Measurements from ENCODE around the gene GALNT13.
"Not testable (repeated sequence)": the region's sequence is repeated elsewhere in the genome, so short reads cannot be mapped to it uniquely, and the experiment has no call there.

The GALNT13 gene

DNA sequence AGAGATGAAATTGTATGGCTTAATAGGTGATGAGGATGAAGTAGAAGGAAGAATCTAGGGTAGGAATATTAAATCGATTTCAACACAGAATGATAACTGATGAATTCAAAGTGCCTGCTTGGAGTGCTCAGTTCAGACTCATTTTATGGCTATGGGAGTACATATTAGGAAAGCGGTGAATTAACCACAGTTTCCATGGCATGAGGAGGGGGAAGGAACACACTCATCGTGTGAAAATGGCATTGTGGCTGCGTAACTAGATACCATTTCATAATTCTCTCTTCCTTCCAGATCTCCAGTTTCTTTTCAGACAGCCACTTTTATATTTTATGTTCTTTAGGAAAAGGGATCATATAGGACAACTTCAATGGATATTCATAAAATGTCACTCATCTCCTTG lies 594.5 kb downstream of the GALNT13 start:
- DNase-seq (ENCODE audit: insufficient read length, low spot score) = no peak
- FAIRE-seq = no peak
- TF ChIP-seq, protein P1, sequence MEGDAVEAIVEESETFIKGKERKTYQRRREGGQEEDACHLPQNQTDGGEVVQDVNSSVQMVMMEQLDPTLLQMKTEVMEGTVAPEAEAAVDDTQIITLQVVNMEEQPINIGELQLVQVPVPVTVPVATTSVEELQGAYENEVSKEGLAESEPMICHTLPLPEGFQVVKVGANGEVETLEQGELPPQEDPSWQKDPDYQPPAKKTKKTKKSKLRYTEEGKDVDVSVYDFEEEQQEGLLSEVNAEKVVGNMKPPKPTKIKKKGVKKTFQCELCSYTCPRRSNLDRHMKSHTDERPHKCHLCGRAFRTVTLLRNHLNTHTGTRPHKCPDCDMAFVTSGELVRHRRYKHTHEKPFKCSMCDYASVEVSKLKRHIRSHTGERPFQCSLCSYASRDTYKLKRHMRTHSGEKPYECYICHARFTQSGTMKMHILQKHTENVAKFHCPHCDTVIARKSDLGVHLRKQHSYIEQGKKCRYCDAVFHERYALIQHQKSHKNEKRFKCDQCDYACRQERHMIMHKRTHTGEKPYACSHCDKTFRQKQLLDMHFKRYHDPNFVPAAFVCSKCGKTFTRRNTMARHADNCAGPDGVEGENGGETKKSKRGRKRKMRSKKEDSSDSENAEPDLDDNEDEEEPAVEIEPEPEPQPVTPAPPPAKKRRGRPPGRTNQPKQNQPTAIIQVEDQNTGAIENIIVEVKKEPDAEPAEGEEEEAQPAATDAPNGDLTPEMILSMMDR (IDR thresholded peaks at IDR 0.05; ENCODE audit: insufficient read depth, missing control alignments) = no peak

DNA sequence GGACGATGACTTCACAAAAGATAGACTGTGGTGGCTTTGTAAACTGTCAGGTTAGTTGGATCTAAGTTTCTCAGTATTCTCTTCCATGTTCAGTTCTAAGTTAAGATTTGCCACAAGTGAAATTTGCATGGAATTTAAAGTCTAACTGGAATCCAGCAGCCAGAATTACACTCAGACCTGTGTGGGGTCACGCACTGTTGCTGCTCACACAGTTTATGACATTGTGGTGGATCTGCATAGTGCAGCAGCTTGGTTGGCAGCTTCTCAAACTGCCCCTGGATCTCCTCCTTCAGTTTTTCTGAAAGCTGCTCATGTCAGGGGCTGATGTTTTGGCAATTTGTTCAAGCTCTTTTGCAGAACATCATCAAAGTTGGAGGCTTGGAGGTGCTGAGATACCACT lies 598.7 kb downstream of the GALNT13 start:
- no peak for FAIRE-seq
- DNase-seq (ENCODE audit: insufficient read length, low spot score) = no peak
- TF ChIP-seq, protein P1 (IDR thresholded peaks at IDR 0.05; ENCODE audit: insufficient read depth, missing control alignments) = no peak

DNA sequence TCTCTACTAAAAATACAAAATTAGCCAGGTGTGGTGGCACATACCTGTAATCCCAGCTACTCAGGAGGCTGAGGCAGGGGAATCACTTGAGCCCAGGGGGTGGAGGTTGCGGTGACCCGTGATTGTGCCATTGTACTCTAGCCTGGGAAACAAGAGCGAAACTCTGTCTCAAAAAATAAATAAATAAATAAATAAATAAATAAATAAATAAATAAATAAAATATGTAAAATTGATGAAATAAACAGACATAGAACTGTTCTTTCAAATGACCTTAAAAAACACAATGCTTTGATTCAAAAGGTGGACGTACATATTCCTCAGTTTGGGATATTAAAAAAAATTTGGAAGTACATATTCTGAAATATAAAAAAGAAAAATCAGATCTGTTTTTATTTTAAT lies 599.8 kb downstream of the GALNT13 start:
- DNase-seq (ENCODE audit: insufficient read length, low spot score); FAIRE-seq: not testable (repeated sequence)

GRCh38 chr2:154477319-154477718 lies 605.6 kb downstream of the GALNT13 start:
- no peak for FAIRE-seq
- DNase-seq (ENCODE audit: insufficient read length, low spot score) = no peak
- TF ChIP-seq, protein P1 (IDR thresholded peaks at IDR 0.05; ENCODE audit: insufficient read depth, missing control alignments) = no peak

DNA sequence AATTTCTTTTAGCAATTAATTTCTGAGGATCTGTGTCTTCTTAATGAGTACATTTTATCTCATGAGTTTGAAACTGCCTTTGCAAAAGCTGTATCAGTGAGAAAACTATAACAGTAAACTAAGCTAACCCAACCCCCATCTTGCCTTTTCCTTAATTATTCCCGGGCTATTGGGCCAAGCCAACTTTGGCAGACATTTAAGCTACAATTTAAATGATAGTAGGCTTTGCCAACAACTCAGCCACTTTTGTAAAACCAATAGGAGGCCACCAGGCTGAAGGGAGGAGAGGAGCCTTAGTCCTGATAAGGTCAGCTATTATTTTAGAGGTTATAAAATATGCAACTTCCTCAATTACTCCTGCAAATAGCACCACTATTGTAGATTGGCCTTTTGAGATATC lies 608.8 kb downstream of the GALNT13 start:
- no peak for DNase-seq (ENCODE audit: insufficient read length, low spot score)

GRCh38 chr2:154481336-154481735 lies 609.6 kb downstream of the GALNT13 start:
- TF ChIP-seq, protein P1 (IDR thresholded peaks at IDR 0.05; ENCODE audit: insufficient read depth, missing control alignments) = no peak
- FAIRE-seq (no peak), DNase-seq (ENCODE audit: insufficient read length, low spot score) (no peak)

More for the DNA sequence above, 608.8 kb downstream of the GALNT13 start:
- no peak for FAIRE-seq
- TF ChIP-seq, protein P1 (IDR thresholded peaks at IDR 0.05; ENCODE audit: insufficient read depth, missing control alignments) = no peak

- FAIRE-seq (no peak), DNase-seq (ENCODE audit: insufficient read length, low spot score) (no peak)
- TF ChIP-seq, protein P1 (IDR thresholded peaks at IDR 0.05; ENCODE audit: insufficient read depth, missing control alignments) = no peak
Measured at GRCh38 chr2:154484338-154485099, 612.8 kb downstream of the GALNT13 start.
